Germinal center (tissue), 1 donor: ENCODE results near the gene SKA3.

Experiments used
- DNase-seq: peaks from one replicate; pipeline ENCODE4 v3.0.0; 2012; ENCODE audit warnings: mixed read lengths, low spot score

Gene SKA3

GRCh38 chr13:21115231-21115630, 61.1 kb downstream of the SKA3 start:
- DNase-seq: no peak

DNA sequence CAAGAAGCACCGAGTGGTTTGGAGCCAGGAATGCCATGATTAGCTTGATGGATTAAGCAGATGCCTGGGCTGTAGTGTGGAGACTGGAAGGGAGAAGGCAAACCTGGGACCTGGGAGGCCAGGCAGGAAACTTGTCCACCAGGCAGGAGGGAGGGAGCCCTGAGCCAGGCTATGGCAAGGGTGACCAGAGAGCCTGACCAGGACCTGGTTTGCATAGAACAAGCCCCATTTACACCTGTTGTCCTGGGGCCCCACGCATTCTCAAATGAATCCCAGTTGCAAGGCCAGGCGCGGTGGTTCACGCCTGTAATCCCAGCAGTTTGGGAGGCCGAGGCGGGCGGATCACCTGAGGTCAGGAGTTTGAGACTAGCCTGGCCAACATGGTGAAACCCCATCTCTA, 64.8 kb downstream of the SKA3 start:
- DNase-seq: no peak

GRCh38 chr13:21109168-21109567, 67.2 kb downstream of the SKA3 start:
- DNase-seq: no peak

DNA sequence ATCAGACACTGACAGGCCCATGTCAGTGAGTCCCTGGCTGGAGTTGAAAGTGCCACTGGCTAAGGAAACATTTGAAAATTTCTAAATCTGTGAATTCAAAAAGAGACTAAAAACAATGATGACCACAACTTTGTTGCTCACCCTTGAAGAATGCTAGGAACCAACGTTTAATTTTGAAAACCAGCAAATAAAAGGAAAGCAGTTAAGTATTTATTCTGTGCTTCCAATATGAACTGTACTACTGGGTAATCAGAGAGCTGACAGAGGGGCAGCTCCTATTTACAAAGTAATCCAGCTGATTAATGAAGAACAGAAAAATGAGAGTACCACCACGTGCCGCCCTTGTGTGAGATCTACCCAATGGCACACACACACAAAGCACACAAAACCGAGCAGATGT, 70.3 kb downstream of the SKA3 start:
- DNase-seq: no peak

DNA sequence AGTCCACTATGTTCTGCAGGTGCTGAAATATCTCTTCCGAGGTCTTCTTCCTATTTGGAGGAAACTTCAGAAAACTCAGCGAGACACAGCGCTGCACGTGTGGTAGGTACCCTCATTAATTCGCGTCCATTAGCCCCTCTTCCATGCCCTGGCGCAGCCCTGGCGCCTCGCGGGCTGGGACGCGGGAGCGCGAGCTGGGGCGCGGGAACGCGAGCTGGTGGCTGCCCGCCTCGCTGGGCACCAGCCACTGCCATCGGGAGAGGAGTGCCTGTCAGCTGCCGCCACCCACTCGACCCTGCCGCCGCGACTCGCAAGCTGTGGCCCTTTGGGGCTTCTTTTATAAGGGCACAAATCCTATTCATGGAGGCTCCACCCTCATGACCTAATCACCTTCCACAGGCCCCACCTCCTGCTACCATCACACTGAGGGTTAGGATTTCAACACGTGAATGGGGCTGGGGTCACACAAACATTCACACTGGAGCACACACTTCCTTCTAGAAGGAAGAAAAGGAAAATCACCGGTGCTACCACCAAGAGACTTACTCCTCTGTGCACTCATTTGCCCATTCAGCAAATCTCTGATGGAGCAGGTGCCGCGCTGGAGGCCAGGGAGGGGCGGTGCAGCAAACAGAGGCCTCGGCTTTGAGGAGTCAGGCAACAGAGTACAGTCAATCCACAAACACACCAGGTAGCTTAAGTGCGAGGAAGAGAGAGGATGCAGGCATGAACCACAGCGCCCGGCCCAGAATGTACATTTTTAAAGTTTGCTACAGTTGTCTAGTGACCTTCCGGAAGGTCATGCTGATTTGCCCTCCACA, 71.9 kb downstream of the SKA3 start:
- DNase-seq: no peak
